Keratinocyte (primary cell): ENCODE results near the gene FXYD6. TPM values are rescaled to one million over a fixed set of nuclear protein-coding genes. Genes with fewer than 3 reads are reported as not detected.

Experiments
- DNase-seq: peaks from one replicate; pipeline ENCODE4 v3.0.0-alpha.2; 2011; ENCODE audit warnings: low read depth, missing footprints, low spot score
- FAIRE-seq: peaks from 2 replicates; lab custom pipeline; 2011; peaks lifted over from hg19 to GRCh38; lab: Jason Lieb, UNC
- H2AFZ ChIP-seq: 2 replicates; pipeline ENCODE4 v1.6.0; 2012; ENCODE audit warnings: low read length, control low read depth, inconsistent platforms; ENCODE audit not compliant: control insufficient read depth
- H3K27ac ChIP-seq: 2 replicates; pipeline ENCODE4 v1.5.1; 2011; ENCODE audit warnings: low read length; ENCODE audit not compliant: control insufficient read depth, insufficient read depth
- H3K27me3 ChIP-seq: 3 replicates; pipeline ENCODE4 v1.6.0; 2011; ENCODE audit warnings: low read length; ENCODE audit not compliant: control insufficient read depth, insufficient read depth; ENCODE audit errors: extremely low read depth
- H3K36me3 ChIP-seq, 2 experiments: 2 replicates in 1 of 2; 3 replicates in 1 of 2; pipeline ENCODE4 v1.5.1; 2011; ENCODE audit warnings: low read length in 2 of 2, mild to moderate bottlenecking in 1 of 2; ENCODE audit not compliant: control insufficient read depth in 2 of 2, insufficient read depth in 2 of 2; ENCODE audit errors: extremely low read depth in 1 of 2
- H3K4me1 ChIP-seq: 3 replicates; pipeline ENCODE4 v1.5.1; 2011; ENCODE audit warnings: low read length; ENCODE audit not compliant: control insufficient read depth, insufficient read depth; ENCODE audit errors: extremely low read depth
- H3K4me2 ChIP-seq: 3 replicates; pipeline ENCODE4 v1.6.0; 2011; ENCODE audit warnings: low read depth, low read length; ENCODE audit not compliant: control insufficient read depth, insufficient read depth; ENCODE audit errors: extremely low read depth
- H3K4me3 ChIP-seq, 3 experiments: fragments of 200-600 bp in 1 of 3; sonication (generic) in 1 of 3; 2 replicates in 2 of 3; 3 replicates in 1 of 3; pipeline ENCODE4 v1.5.1; 2011 to 2016; ENCODE audit warnings: low read length in 3 of 3, mild to moderate bottlenecking in 3 of 3, control low read depth in 2 of 3, inconsistent platforms in 1 of 3, low read depth in 1 of 3, mixed read lengths in 1 of 3, mixed run types in 1 of 3, moderate library complexity in 1 of 3; ENCODE audit not compliant: control insufficient read depth in 2 of 3, insufficient read depth in 2 of 3; ENCODE audit errors: extremely low read depth in 1 of 3
- H3K79me2 ChIP-seq: 2 replicates; pipeline ENCODE4 v1.6.0; 2012; ENCODE audit warnings: low read length; ENCODE audit not compliant: control insufficient read depth, insufficient read depth
- H3K9ac ChIP-seq: 3 replicates; pipeline ENCODE4 v1.6.0; 2011; ENCODE audit warnings: low read length; ENCODE audit not compliant: control insufficient read depth, insufficient read depth; ENCODE audit errors: extremely low read depth
- H3K9me1 ChIP-seq: 3 replicates; pipeline ENCODE4 v1.6.0; 2011; ENCODE audit warnings: low read length; ENCODE audit not compliant: control insufficient read depth, insufficient read depth; ENCODE audit errors: extremely low read depth
- H3K9me3 ChIP-seq: 2 replicates; pipeline ENCODE4 v1.5.1; 2012; ENCODE audit warnings: low read depth, low read length; ENCODE audit not compliant: control insufficient read depth
- H4K20me1 ChIP-seq: 3 replicates; pipeline ENCODE4 v1.6.0; 2011; ENCODE audit warnings: low read length; ENCODE audit not compliant: control insufficient read depth, insufficient read depth; ENCODE audit errors: extremely low read depth
- EZH2 ChIP-seq: IDR thresholded peaks from one replicate; pipeline ENCODE4 v1.6.1; 2012; ENCODE audit warnings: inconsistent platforms, mild to moderate bottlenecking, low read length, moderate library complexity
- dilution Hi-C: fragments of 300-500 bp; cut with MboI; formaldehyde crosslinking; loops from one replicate; pipeline ENCODE4 v1.7.0; 2020; ENCODE audit warnings: low sequenced_read_pairs; ENCODE audit not compliant: extremely low pct_ligation_motif_present
- polyA plus RNA-seq, 5 experiments: library from polyadenylated mRNA; depleted of rRNA in 3 of 5; stranded (reverse) in 3 of 5; stranded (forward) in 1 of 5; unstranded in 1 of 5; fragments of >200 nt; gene quantifications; 1 replicate in 1 of 5; 2 replicates in 3 of 5; 3 replicates in 1 of 5; pipeline versions ENCODE4 v1.2.1 to v1.2.3, GENCODE V29; 2011 to 2012; ENCODE audit warnings: missing spikeins in 2 of 5, low read depth in 1 of 5, low replicate concordance in 1 of 5
- TF ChIP-seq, protein P1 (sequence below), 3 experiments: IDR thresholded peaks in 1 of 3; conservative IDR thresholded peaks in 1 of 3; optimal IDR thresholded peaks in 1 of 3; 2 replicates in 2 of 3; 3 replicates in 1 of 3; pipeline versions ENCODE3 to v1.5.1; 2011; ENCODE audit warnings: low read length in 3 of 3, mild to moderate bottlenecking in 3 of 3, moderate library complexity in 2 of 3, control low read depth in 1 of 3, inconsistent platforms in 1 of 3; ENCODE audit not compliant: insufficient read depth in 2 of 3; ENCODE audit errors: extremely low read depth in 1 of 3

Gene FXYD6
- polyA plus RNA-seq, 1 donor (not counting 4 experiments of a cell fraction or from before 2014, with no cell fraction given), result not detected

DNA sequence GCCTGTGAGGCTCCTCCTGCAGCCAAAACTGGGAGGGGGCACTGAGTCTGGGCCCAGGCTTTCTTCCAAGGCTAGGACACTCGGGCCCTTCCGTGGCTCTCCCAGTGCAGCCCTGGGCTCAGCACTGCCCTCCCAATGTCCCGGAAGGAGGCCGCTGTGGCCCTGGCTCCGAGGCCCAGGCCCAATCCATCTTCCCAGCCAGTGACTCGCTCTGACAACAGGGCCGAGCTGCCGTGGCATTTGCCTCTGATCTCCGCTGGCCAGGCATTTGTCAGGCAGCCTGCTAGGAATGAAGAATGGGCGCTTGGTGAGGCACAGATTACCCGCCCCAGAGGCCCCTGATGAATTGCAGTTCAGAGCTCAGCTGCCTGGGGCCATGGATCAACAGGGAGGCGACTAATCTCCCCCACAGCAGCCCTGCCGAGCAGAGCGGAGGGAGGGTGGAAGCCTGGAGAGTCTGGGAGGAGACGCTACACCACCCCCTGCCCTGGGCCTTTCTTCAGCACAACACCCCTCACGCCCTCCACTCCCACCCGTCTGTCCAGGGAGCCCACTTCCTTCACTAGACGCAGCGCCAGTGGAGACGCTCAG lies 60.2 kb downstream of the FXYD6 start:
- TF ChIP-seq EZH2, result no peak
- TF ChIP-seq, protein P1, sequence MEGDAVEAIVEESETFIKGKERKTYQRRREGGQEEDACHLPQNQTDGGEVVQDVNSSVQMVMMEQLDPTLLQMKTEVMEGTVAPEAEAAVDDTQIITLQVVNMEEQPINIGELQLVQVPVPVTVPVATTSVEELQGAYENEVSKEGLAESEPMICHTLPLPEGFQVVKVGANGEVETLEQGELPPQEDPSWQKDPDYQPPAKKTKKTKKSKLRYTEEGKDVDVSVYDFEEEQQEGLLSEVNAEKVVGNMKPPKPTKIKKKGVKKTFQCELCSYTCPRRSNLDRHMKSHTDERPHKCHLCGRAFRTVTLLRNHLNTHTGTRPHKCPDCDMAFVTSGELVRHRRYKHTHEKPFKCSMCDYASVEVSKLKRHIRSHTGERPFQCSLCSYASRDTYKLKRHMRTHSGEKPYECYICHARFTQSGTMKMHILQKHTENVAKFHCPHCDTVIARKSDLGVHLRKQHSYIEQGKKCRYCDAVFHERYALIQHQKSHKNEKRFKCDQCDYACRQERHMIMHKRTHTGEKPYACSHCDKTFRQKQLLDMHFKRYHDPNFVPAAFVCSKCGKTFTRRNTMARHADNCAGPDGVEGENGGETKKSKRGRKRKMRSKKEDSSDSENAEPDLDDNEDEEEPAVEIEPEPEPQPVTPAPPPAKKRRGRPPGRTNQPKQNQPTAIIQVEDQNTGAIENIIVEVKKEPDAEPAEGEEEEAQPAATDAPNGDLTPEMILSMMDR (optimal IDR thresholded peaks at IDR 0.05 in 1 of 3, IDR thresholded peaks at IDR 0.05 in 1 of 3, conservative IDR thresholded peaks at IDR 0.05 in 1 of 3; ENCODE audit: extremely low read depth in 1 of 3, insufficient read depth in 2 of 3, low read length in 3 of 3), result no peak
- H3K4me2 ChIP-seq, result no peak overlapping the region
- H3K27ac ChIP-seq, result no peak overlapping the region
- H3K9ac ChIP-seq, result no peak overlapping the region
- H3K27me3 ChIP-seq, result no peaks in the 10 kb centered on the region
- no peaks in the 10 kb centered on the region for H3K79me2 ChIP-seq
- DNase-seq (no peak), FAIRE-seq (no peak)
- no peaks in the 10 kb centered on the region for H3K9me1 ChIP-seq
- no peaks in the 10 kb centered on the region for H3K9me3 ChIP-seq
- dilution Hi-C loops, result loop anchor here (25.0 kb wide), 1 partner anchor 379 kb away; no protein-coding TSS in a partner anchor
- no peaks in the 10 kb centered on the region for H3K36me3 ChIP-seq
- no peak overlapping the region for H3K4me3 ChIP-seq
- no peak overlapping the region for H2AFZ ChIP-seq
- no peaks in the 10 kb centered on the region for H4K20me1 ChIP-seq
- peaks cover 14% of the 10 kb centered on the region for H3K4me1 ChIP-seq

DNA sequence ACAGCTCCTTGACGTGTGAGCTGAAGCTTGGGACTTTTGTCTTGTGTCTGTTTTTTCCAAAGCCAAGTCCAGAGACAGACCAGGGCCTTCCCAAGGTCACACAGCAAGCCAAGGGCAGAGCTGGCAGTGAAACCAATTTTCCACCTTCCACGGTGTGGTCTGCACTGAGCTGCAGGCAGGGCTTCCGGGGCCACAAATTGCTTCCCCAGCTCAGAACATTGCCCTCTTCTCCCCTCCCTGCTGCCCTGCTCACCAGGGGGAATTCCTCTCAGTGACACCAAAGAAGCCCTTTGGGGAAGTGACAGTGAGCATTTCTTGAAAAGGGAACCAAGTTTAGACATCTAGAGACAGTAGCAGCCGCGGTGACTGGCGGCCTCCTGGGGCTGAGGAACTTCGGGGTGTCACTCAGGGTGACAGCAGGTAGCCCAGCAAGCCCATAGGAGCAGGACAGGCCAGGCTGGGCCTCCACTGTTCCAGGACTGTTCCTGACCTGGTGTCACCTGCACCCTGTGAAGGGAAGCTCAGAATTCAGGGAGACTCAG lies 61.1 kb downstream of the FXYD6 start:
- Histone ChIP-seq H3K36me3 (no peaks in the 10 kb centered on the region), H4K20me1 (no peaks in the 10 kb centered on the region), H3K27ac (no peak overlapping the region), H3K9ac (no peak overlapping the region), H3K9me1 (no peaks in the 10 kb centered on the region), H3K4me3 (no peak overlapping the region), H3K4me2 (no peak overlapping the region), H3K9me3 (no peaks in the 10 kb centered on the region), H3K4me1 (peaks cover 14% of the 10 kb centered on the region), H2AFZ (no peak overlapping the region), H3K27me3 (no peaks in the 10 kb centered on the region), H3K79me2 (no peaks in the 10 kb centered on the region)
- TF ChIP-seq EZH2, result no peak
- TF ChIP-seq, protein P1 (optimal IDR thresholded peaks at IDR 0.05 in 1 of 3, IDR thresholded peaks at IDR 0.05 in 1 of 3, conservative IDR thresholded peaks at IDR 0.05 in 1 of 3; ENCODE audit: extremely low read depth in 1 of 3, insufficient read depth in 2 of 3, low read length in 3 of 3), result no peak
- DNase-seq (no peak), FAIRE-seq (no peak)
- dilution Hi-C loops, result loop anchor here (25.0 kb wide), 1 partner anchor 378 kb away; no protein-coding TSS in a partner anchor
